ENCODE data around the gene CCDC88C.

Gene CCDC88C

GRCh38 chr14:91402771-91403600 lies 14.6 kb downstream of the CCDC88C start:
- Histone ChIP-seq H4K20me1 (ENCODE audit: insufficient read depth) (peaks cover 8% of the 10 kb centered on the region; the same call in 1 of the 2 replicates), H3K79me2 (ENCODE audit: insufficient read depth, low read depth) (peaks cover 93% of the 10 kb centered on the region), H3K4me2 (no peak overlapping the region), H3K27me3 (ENCODE audit: insufficient read depth, low read depth) (no peaks in the 10 kb centered on the region), H3K36me3 (ENCODE audit: insufficient read depth) (no peaks in the 10 kb centered on the region), H3K27ac (no peak overlapping the region), H3K4me1 (ENCODE audit: low read depth, poor library complexity, severe bottlenecking) (peaks cover 36% of the 10 kb centered on the region), H3K4me3 (IDR thresholded peaks at IDR 0.05; ENCODE audit: insufficient read depth, low read depth, low read length) (no peak overlapping the region), H2AFZ (ENCODE audit: low read depth) (no peak overlapping the region), H3K9ac (no peak overlapping the region)
- no peak for TF ChIP-seq CTCF (conservative IDR thresholded peaks at IDR 0.05; ENCODE audit: low read depth, low read length)

- Histone ChIP-seq H3K36me3 (ENCODE audit: insufficient read depth) (no peaks in the 10 kb centered on the region), H3K4me3 (IDR thresholded peaks at IDR 0.05; ENCODE audit: insufficient read depth, low read depth, low read length) (no peak overlapping the region), H3K79me2 (ENCODE audit: insufficient read depth, low read depth) (peaks cover 93% of the 10 kb centered on the region), H3K4me1 (ENCODE audit: low read depth, poor library complexity, severe bottlenecking) (peaks cover 42% of the 10 kb centered on the region), H3K27ac (no peak overlapping the region), H3K27me3 (ENCODE audit: insufficient read depth, low read depth) (no peaks in the 10 kb centered on the region), H3K9ac (no peak overlapping the region), H2AFZ (ENCODE audit: low read depth) (no peak overlapping the region), H4K20me1 (ENCODE audit: insufficient read depth) (peaks cover 8% of the 10 kb centered on the region; the same call in 1 of the 2 replicates), H3K4me2 (no peak overlapping the region)
- TF ChIP-seq CTCF (conservative IDR thresholded peaks at IDR 0.05; ENCODE audit: low read depth, low read length) = no peak
Measured at GRCh38 chr14:91402348-91402747, 15.3 kb downstream of the CCDC88C start.

- Histone ChIP-seq H3K4me1 (ENCODE audit: low read depth, poor library complexity, severe bottlenecking) (peaks cover 45% of the 10 kb centered on the region), H4K20me1 (ENCODE audit: insufficient read depth) (peaks cover 8% of the 10 kb centered on the region; the same call in 1 of the 2 replicates), H3K9ac (no peak overlapping the region), H3K27me3 (ENCODE audit: insufficient read depth, low read depth) (no peaks in the 10 kb centered on the region), H3K79me2 (ENCODE audit: insufficient read depth, low read depth) (peaks cover 92% of the 10 kb centered on the region), H3K4me3 (IDR thresholded peaks at IDR 0.05; ENCODE audit: insufficient read depth, low read depth, low read length) (no peak overlapping the region), H2AFZ (ENCODE audit: low read depth) (no peak overlapping the region), H3K27ac (no peak overlapping the region), H3K4me2 (no peak overlapping the region), H3K36me3 (ENCODE audit: insufficient read depth) (no peaks in the 10 kb centered on the region)
- TF ChIP-seq CTCF (conservative IDR thresholded peaks at IDR 0.05; ENCODE audit: low read depth, low read length) = no peak
Measured at GRCh38 chr14:91401751-91402150, 15.9 kb downstream of the CCDC88C start.

- Histone ChIP-seq H3K36me3 (ENCODE audit: insufficient read depth) (no peaks in the 10 kb centered on the region), H3K9ac (no peak overlapping the region), H3K4me3 (IDR thresholded peaks at IDR 0.05; ENCODE audit: insufficient read depth, low read depth, low read length) (no peak overlapping the region), H4K20me1 (ENCODE audit: insufficient read depth) (peaks cover 8% of the 10 kb centered on the region; the same call in 1 of the 2 replicates), H3K4me2 (peak overlapping the region; percentile 33; the same call in 1 of the 2 replicates), H2AFZ (ENCODE audit: low read depth) (no peak overlapping the region), H3K4me1 (ENCODE audit: low read depth, poor library complexity, severe bottlenecking) (peaks cover 55% of the 10 kb centered on the region), H3K79me2 (ENCODE audit: insufficient read depth, low read depth) (peaks cover 92% of the 10 kb centered on the region), H3K27ac (no peak overlapping the region), H3K27me3 (ENCODE audit: insufficient read depth, low read depth) (no peaks in the 10 kb centered on the region)
- TF ChIP-seq CTCF (conservative IDR thresholded peaks at IDR 0.05; ENCODE audit: low read depth, low read length) = no peak
Measured at GRCh38 chr14:91400696-91401095, 16.9 kb downstream of the CCDC88C start.

Data from KMS-11 (cell line).